BJ (cell line): ENCODE measurements around the gene ATP13A3. TPM values are rescaled to one million over a fixed set of nuclear protein-coding genes. Genes with fewer than 3 reads are reported as not detected.
"Not testable (repeated sequence)": the region's sequence is repeated elsewhere in the genome, so short reads cannot be mapped to it uniquely, and the experiment has no call there.

ENCODE experiments used
- CTCF ChIA-PET: fragments of 350-600 bp; formaldehyde crosslinking; extraction: SDS; loops from one replicate; lab custom pipeline; 2021; ENCODE audit warnings: antibody characterized with exemption, inconsistent platforms; lab: Yijun Ruan, JAX
- POLR2A ChIA-PET: fragments of 300-600 bp; sonication (Branson Sonifier 250); formaldehyde crosslinking; extraction: SDS; loops from one replicate; lab custom pipeline; 2021; ENCODE audit warnings: antibody characterized with exemption; lab: Charles Lee
- DNase-seq: peaks from one replicate; pipeline ENCODE4 v3.0.0-alpha.2; 2011; ENCODE audit warnings: low read depth
- H3K27me3 ChIP-seq: 2 replicates; pipeline ENCODE4 v1.6.0; 2011; ENCODE audit warnings: low read length; ENCODE audit not compliant: control insufficient read depth, insufficient read depth
- H3K36me3 ChIP-seq: 2 replicates; pipeline ENCODE4 v1.5.1; 2011; ENCODE audit warnings: low read length; ENCODE audit not compliant: control insufficient read depth, insufficient read depth
- H3K4me3 ChIP-seq: 2 replicates; pipeline ENCODE4 v1.5.1; 2011; ENCODE audit warnings: low read depth, mild to moderate bottlenecking, control low read depth, low read length
- CTCF ChIP-seq: IDR thresholded peaks from 2 replicates; pipeline ENCODE4 v1.5.1; 2011; ENCODE audit warnings: low read depth, mild to moderate bottlenecking, control low read depth, inconsistent platforms, low read length, moderate library complexity; ENCODE audit not compliant: insufficient read depth
- polyA plus RNA-seq: library from polyadenylated mRNA; depleted of rRNA; stranded (reverse); fragments of >200 nt; gene quantifications from 2 replicates; pipeline ENCODE4 v1.2.3, GENCODE V29; 2011

The ATP13A3 gene
- polyA plus RNA-seq, 1 experiment: 47.1 TPM

GRCh38 chr3:194497799-194498575 is 11.2 kb upstream of the ATP13A3 start:
- no peak for TF ChIP-seq CTCF
- ChIA-PET CTCF (interaction anchor here (0.8 to 1.3 kb wide), 4 partner anchors 18 to 77 kb away, joined by 3 to 4 read pairs (median 3); no protein-coding TSS in a partner anchor), POLR2A (no interaction called here)
- H3K36me3 ChIP-seq: no peaks in the 10 kb centered on the region
- no peaks in the 10 kb centered on the region for H3K27me3 ChIP-seq
- H3K4me3 ChIP-seq: no peak overlapping the region
- DNase-seq: no peak

GRCh38 chr3:194496217-194496919 is 9.6 kb upstream of the ATP13A3 start:
- Histone ChIP-seq H3K4me3 (no peak overlapping the region), H3K36me3 (no peaks in the 10 kb centered on the region), H3K27me3 (no peaks in the 10 kb centered on the region)
- no peak for TF ChIP-seq CTCF
- DNase-seq: no peak
- ChIA-PET CTCF (interaction anchor here (0.6 kb wide), 1 partner anchor 175 kb away, joined by 3 read pairs; the partner anchor contains the start of gene LSG1), POLR2A (no interaction called here)

GRCh38 chr3:194494951-194495374 is 8.2 kb upstream of the ATP13A3 start:
- Histone ChIP-seq H3K27me3 (no peaks in the 10 kb centered on the region), H3K36me3 (no peaks in the 10 kb centered on the region), H3K4me3 (no peak overlapping the region)
- DNase-seq: no peak
- no peak for TF ChIP-seq CTCF
- ChIA-PET POLR2A (no interaction called here), CTCF (interaction anchor here (1.3 kb wide), 1 partner anchor 23 kb away, joined by 3 read pairs; no protein-coding TSS in a partner anchor)

- ChIA-PET POLR2A (interaction anchor here (0.6 kb wide), 1 partner anchor 26 kb away, joined by 4 read pairs; no protein-coding TSS in a partner anchor), CTCF (interaction anchor here (1.3 kb wide), 1 partner anchor 22 kb away, joined by 3 read pairs; no protein-coding TSS in a partner anchor)
- H3K27me3 ChIP-seq, H3K36me3 ChIP-seq, H3K4me3 ChIP-seq: not testable (repeated sequence)
- peak; percentile 90 for DNase-seq
These were observed 7.5 kb upstream of the ATP13A3 start for GRCh38 chr3:194493995-194494927.

- TF ChIP-seq CTCF: no peak
- H3K27me3 ChIP-seq: no peaks in the 10 kb centered on the region
- H3K36me3 ChIP-seq: no peaks in the 10 kb centered on the region
- CTCF ChIA-PET: no interaction called here
- no peak overlapping the region for H3K4me3 ChIP-seq
- POLR2A ChIA-PET: no interaction called here
- no peak for DNase-seq
These were observed 5.2 kb upstream of the ATP13A3 start for GRCh38 chr3:194492001-194492400.
